AML-193 (cell line): Measurements from ENCODE around the gene VKORC1.

ENCODE experiments used
- DNase-seq, 2 experiments: peaks; one replicate each; lab custom pipeline; 2025; lab: John Stamatoyannopoulos, UW

VKORC1 gene

DNA sequence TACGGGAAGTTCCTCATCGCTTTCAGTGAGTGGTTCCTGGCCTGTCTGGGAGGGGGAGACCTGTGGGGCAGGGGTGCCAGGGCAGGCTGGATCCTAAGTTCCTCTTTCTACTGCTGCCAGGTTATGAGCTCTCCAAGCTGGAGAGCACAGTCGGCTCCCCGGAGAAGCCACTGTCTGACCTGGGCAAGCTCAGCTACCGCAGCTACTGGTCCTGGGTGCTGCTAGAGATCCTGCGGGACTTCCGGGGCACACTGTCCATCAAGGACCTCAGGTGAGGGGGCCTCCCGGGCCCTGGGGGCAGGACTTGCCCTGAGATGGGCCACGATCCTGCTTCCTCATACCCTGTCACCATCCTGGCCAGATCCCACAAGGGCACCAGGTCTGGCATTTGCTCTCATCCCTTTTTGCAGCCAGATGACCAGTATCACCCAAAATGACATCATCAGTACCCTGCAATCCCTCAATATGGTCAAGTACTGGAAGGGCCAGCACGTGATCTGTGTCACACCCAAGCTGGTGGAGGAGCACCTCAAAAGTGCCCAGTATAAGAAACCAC lies 35.8 kb upstream of the VKORC1 start:
- peak; percentile 67 to 73 for DNase-seq

DNA sequence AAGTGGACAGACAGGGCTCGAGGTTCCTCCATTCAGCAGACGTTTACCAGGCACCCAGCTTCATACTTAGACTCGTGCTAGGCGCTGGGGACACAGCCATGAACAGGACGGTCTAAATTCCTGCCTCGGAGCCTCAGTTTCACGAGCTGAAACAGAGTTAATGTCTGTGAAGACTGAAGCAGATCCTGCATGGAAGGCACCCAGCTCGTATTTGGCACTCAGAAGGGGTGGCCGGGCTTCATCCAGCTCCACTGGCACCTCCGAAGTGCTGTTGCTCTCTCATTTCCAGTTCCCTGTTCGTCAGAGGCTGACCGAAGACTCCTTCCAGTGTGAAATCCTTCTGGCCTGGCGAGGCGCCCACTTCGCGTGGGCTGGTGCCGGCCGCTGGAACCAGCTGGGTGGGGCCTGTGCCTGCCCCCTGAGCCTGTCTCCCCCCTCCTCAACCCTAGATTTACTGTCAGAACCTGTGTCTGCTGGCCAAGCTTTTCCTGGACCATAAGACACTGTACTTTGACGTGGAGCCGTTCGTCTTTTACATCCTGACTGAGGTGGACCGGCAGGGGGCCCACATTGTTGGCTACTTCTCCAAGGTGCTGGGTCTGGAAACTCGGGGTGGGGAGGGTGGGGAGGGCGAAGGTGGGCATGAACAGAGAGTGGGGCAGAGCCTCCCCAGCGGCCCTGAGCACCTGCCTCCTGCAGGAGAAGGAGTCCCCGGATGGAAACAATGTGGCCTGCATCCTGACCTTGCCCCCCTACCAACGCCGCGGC lies 35.2 kb upstream of the VKORC1 start:
- peak; percentile 11 to 22 for DNase-seq

DNA sequence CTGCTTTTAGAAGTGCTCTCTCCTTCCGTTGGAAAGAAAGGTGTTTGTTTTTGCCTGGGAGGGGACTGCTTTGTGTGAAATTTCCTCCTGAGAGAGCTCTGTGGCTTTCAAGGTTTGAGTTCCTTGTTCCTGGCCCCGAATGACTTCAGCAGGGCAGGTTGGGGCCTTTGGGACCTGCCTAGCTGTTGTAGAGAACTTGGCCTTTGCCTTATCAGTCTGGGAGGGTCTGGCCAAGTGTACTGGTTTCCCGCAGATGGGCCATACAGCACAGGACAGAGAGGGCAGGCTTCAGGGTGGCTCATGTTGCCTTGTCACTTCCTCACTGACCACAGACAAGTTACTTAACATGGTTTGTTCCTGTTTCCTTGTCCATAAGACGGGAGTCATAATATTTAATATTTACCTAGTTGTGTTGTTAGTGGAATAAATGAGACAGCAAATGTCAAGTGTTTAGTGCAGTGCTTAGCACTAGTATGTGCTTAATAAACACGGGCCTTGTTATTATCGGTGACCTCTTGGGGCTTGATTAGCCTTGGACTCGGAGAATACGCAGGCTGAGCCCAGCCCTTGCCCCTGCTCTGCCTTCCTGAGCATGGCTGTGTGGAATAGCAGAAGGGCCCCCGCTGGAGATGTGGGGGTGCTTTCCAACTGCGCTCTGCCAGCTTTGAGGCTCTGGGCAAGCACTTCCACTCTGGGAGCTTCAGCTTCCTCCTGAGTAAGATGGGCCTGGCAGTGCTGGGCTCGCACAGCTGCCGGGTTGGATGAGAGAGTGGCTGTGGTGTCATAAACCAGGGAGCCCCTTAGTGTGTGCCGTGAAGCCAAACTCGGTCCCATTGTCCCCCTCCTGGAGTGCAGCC lies 34.3 kb upstream of the VKORC1 start:
- DNase-seq = peak; percentile 99

DNA sequence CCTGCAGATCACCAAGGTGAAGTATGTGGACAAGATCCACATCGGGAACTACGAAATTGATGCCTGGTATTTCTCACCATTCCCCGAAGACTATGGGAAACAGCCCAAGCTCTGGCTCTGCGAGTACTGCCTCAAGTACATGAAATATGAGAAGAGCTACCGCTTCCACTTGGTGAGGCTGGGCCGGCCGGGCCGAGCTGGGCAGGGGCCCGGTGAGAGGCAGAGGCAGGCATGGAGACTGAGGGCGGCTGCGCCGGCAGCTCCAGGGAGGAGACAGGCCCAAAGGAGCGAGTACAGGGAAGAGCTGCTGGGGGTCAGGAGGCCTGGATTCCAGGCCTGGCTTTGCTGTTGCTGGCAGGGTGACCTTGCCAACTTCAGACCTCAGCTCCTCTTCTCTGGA lies 32.6 kb upstream of the VKORC1 start:
- no peak for DNase-seq

DNA sequence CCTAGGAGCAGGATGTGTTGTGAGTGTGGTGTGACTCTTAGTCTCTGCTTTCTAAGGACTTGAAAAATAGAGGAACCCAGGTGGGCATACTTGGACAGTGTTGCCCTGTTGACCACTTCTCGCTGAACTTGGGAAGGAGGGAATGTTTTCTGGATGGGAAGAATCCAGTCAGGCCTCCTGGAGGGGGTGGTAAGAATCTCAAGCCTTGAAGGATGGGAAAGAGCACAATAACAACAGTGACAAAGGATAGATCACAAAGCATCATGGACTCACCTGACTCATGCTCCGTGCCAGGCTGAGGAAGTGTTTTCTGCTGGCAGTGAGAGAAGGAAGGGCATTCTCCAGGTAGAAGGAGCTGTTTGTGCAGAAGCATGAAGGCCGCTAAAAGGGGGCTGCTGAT lies 31.2 kb upstream of the VKORC1 start:
- no peak for DNase-seq

DNA sequence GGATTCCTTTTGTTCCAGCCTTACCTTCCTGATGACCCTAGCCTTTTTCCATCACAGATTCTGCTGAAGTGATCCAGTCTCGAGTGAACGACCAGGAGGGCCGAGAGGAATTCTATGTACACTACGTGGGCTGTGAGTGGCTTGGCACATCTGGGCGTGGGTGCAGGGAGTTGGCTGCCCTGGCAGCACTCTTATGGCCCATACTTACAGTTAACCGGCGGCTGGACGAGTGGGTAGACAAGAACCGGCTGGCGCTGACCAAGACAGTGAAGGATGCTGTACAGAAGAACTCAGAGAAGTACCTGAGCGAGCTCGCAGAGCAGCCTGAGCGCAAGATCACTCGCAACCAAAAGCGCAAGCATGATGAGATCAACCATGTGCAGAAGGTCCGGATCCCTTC lies 25.5 kb upstream of the VKORC1 start:
- DNase-seq = no peak

- peak; percentile 57 to 64 for DNase-seq
These were observed 23.9 kb upstream of the VKORC1 start for GRCh38 chr16:31118223-31119155.

GRCh38 chr16:31117384-31118222 lies 23.0 kb upstream of the VKORC1 start, which contains the start of gene KAT8:
Gene KAT8 (plus strand): TSS chr16:31117664. CDS start chr16:31117682, 18 bp downstream.
- peak; percentile 95 to 97 for DNase-seq

DNA sequence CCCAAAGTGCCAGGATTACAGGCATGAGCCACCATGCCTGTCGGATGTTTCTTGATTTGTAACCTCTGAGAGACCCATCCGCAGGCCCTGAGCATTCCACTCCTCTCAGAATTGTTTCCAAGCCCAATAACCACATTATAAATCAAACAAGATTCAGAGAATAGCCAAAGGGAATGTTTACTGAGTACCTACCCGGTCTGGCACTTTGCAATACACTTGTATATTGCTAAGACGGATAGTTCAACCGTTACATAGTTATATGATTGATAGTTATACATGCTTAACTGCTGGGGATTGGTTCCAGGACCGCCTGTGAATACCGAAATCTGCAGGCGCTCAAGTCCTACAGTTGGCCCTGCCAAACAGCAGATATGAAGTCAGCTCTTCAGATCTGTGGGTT lies 19.9 kb upstream of the VKORC1 start:
- DNase-seq = no peak

DNA sequence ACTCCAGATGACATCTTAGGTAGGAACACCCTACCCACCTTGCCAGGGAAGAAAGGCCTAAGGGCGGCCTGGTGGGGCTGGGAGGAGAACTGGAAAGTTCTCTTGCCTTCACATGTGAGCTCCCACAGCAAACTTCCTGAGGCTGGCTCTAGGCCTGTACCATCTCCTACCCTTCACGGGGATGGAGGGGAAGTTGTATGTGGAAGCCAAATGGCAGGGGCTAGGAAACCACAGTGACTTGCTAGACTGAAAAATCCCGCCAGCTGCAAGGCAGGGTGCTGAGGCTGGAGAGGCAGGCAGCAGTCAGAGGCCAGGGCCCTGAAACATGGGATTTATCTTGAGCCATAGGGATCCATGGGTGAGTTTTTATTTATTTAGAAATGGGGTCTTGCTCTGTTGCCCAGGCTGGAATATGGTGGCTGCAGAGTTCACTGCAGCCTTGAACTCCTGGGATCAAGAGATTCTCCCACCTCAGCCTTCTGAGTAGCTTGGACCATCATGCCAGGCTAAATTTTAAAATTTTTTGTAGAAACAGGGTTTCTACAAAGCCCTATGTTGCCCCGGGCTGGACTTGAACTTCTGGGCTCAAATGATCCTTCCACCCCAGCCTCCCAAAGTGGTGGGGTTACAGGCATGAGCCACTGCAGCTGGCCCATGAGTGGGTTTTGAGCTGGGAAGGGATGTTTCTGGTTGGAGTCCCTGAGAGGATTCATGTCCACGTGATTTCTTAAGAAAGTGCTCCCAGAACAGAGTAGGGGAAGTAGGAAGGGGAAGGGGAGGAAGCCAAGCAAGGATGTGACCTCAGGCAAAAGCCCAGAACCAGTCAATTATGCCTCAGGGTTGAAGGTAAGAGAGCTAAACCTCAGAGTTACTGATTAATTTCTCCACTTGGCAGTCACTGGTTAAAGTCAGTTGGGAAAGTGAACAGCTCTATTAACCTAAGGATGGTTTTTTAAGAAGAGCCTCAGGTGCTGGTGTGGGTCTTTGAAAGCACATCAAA lies 18.8 kb upstream of the VKORC1 start:
- DNase-seq = peak; percentile 75 to 82

GRCh38 chr16:31112711-31113110 lies 18.1 kb upstream of the VKORC1 start:
- DNase-seq = no peak

GRCh38 chr16:31111881-31112466 lies 17.4 kb upstream of the VKORC1 start:
- DNase-seq = no peak

DNA sequence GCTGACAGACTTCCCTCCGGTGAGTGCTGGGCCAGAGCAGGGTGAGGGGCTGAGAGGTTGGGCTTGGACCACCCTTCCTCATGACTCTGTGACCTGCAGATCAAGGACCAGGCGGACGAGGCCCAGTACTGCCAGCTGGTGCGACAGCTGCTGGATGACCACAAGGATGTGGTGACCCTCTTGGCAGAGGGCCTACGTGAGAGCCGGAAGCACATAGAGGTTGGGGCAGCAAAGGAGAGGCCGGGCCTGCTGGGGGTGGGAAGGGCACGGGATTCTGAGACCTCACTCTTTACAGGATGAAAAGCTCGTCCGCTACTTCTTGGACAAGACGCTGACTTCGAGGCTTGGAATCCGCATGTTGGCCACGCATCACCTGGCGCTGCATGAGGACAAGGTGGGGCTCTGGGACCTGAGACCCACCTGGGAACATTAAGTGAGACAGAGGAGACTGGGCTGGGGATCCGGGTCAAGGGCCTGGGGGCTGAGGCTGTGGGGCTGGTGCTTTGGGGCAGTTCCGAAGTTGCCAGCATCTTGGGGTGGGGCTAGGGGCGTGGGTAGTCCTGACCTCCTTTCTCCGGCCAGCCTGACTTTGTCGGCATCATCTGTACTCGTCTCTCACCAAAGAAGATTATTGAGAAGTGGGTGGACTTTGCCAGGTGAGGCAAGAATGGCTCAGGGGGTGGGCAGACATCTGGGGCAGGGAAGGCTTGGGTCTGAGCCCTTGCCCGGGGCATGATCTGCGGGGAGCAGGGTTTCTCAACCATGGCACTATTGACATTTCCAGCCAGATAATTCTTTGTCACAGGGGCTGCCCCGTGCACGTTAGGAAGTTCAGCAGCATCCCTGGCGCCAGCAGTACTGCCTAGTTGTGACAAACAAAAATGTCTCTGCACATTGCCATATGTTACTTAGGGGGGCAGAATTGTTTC lies 15.8 kb upstream of the VKORC1 start:
- DNase-seq = no peak

GRCh38 chr16:31109622-31110021 lies 15.0 kb upstream of the VKORC1 start:
- no peak for DNase-seq

GRCh38 chr16:31108794-31109558 lies 14.4 kb upstream of the VKORC1 start:
- DNase-seq = no peak

GRCh38 chr16:31108035-31108793 lies 13.6 kb upstream of the VKORC1 start, which contains the start of gene BCKDK:
Gene BCKDK (plus strand): TSS chr16:31108386. CDS start chr16:31109224, 838 bp downstream.
- peak; percentile 62 to 72 for DNase-seq
